WTC11 (cell line): ENCODE measurements around the gene CADM2.

Experiments
- TCF7 ChIP-seq: sonication (generic); formaldehyde crosslinking; IDR thresholded peaks from 2 replicates; pipeline ENCODE4 v1.8.0; 2022; ENCODE audit warnings: mild to moderate bottlenecking, low read depth, missing genetic modification reagents, moderate library complexity
- ZNF121 ChIP-seq: sonication (generic); formaldehyde crosslinking; IDR thresholded peaks from 2 replicates; pipeline ENCODE4 v1.8.0; 2023; ENCODE audit warnings: missing genetic modification reagents
- TF ChIP-seq, protein P1 (sequence below): sonication (generic); formaldehyde crosslinking; IDR thresholded peaks from 2 replicates; pipeline ENCODE4 v1.8.1; 2022; ENCODE audit warnings: low read depth, missing genetic modification reagents, borderline replicate concordance
- TF ChIP-seq, protein P2 (sequence below): sonication (generic); formaldehyde crosslinking; IDR thresholded peaks from 2 replicates; pipeline ENCODE4 v1.8.0; 2022; ENCODE audit warnings: mild to moderate bottlenecking, missing genetic modification reagents
- TF ChIP-seq, protein P3 (sequence below): fragments of 200-600 bp; IDR thresholded peaks from 2 replicates; pipeline ENCODE4 v1.8.0; 2022; ENCODE audit warnings: antibody characterized with exemption

DNA sequence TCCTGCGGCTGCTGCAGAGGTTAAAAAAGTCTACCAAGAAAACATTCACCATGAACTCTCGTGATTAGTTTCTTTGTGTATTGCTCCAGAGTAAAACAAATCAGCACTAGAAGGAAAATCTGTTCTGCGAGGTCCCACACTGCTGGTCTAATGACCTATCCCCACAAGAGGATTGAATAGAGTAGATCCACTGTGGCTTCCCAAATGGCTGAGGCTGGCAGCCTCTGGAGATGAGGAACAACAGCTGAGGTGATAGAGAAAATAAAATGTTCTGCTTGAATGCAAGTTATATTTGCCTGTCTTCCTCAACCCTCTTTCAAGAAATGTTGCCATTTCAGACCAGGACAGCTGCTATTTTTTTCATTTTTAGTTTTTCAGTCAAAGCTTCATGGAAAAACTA is 883.3 kb downstream of the CADM2 start:
- TF ChIP-seq ZNF121 (CRISPR knock-in tag) (no peak), TCF7 (no peak)
- TF ChIP-seq, protein P1, sequence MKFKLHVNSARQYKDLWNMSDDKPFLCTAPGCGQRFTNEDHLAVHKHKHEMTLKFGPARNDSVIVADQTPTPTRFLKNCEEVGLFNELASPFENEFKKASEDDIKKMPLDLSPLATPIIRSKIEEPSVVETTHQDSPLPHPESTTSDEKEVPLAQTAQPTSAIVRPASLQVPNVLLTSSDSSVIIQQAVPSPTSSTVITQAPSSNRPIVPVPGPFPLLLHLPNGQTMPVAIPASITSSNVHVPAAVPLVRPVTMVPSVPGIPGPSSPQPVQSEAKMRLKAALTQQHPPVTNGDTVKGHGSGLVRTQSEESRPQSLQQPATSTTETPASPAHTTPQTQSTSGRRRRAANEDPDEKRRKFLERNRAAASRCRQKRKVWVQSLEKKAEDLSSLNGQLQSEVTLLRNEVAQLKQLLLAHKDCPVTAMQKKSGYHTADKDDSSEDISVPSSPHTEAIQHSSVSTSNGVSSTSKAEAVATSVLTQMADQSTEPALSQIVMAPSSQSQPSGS (CRISPR knock-in tag): no peak
- TF ChIP-seq, protein P2, sequence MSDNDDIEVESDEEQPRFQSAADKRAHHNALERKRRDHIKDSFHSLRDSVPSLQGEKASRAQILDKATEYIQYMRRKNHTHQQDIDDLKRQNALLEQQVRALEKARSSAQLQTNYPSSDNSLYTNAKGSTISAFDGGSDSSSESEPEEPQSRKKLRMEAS: no peak
- TF ChIP-seq, protein P3, sequence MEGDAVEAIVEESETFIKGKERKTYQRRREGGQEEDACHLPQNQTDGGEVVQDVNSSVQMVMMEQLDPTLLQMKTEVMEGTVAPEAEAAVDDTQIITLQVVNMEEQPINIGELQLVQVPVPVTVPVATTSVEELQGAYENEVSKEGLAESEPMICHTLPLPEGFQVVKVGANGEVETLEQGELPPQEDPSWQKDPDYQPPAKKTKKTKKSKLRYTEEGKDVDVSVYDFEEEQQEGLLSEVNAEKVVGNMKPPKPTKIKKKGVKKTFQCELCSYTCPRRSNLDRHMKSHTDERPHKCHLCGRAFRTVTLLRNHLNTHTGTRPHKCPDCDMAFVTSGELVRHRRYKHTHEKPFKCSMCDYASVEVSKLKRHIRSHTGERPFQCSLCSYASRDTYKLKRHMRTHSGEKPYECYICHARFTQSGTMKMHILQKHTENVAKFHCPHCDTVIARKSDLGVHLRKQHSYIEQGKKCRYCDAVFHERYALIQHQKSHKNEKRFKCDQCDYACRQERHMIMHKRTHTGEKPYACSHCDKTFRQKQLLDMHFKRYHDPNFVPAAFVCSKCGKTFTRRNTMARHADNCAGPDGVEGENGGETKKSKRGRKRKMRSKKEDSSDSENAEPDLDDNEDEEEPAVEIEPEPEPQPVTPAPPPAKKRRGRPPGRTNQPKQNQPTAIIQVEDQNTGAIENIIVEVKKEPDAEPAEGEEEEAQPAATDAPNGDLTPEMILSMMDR: no peak
